HepG2 (cell line): Measurements from ENCODE around the gene ALDOA. TPM values are rescaled to one million over a fixed set of nuclear protein-coding genes. Genes with fewer than 3 reads are reported as not detected.

Source experiments
- HMG20A ChIP-seq: IDR thresholded peaks from 2 replicates; pipeline ENCODE4 v1.6.1; 2016; ENCODE audit warnings: borderline replicate concordance
- KLF6 ChIP-seq: IDR thresholded peaks from 2 replicates; pipeline ENCODE4 v1.8.0; 2016; ENCODE audit warnings: missing biosample characterization, missing genetic modification reagents
- MXD4 ChIP-seq: IDR thresholded peaks from 2 replicates; pipeline ENCODE4 v1.6.1; 2016; ENCODE audit warnings: mild to moderate bottlenecking, missing biosample characterization, missing genetic modification reagents
- NR1H2 ChIP-seq: sonication (generic); formaldehyde crosslinking; IDR thresholded peaks from 2 replicates; pipeline ENCODE4 v1.8.1; 2022; ENCODE audit warnings: low read depth, missing genetic modification reagents, borderline replicate concordance
- PHB2 ChIP-seq: fragments of 450-650 bp; IDR thresholded peaks from 2 replicates; pipeline ENCODE4 v1.6.1; 2018; ENCODE audit not compliant: partially characterized antibody
- POLR2A ChIP-seq, 2 experiments: IDR thresholded peaks; 2 replicates each; pipeline ENCODE4 v1.6.1; 2011; ENCODE audit warnings: low read depth in 2 of 2, low read length in 2 of 2, mild to moderate bottlenecking in 1 of 2, moderate library complexity in 1 of 2; ENCODE audit not compliant: insufficient read depth in 1 of 2
- SMARCE1 ChIP-seq: fragments of 450-650 bp; IDR thresholded peaks from 2 replicates; pipeline ENCODE4 v1.6.1; 2017; ENCODE audit warnings: borderline replicate concordance
- SRY ChIP-seq: sonication (generic); formaldehyde crosslinking; IDR thresholded peaks from 2 replicates; pipeline ENCODE4 v1.8.0; 2022; ENCODE audit warnings: mild to moderate bottlenecking, missing genetic modification reagents
- TAF15 ChIP-seq: fragments of 200-400 bp; formaldehyde crosslinking; IDR thresholded peaks from one replicate; pipeline ENCODE4 v1.6.1; 2018; ENCODE audit warnings: mild to moderate bottlenecking, low read depth, low read length; ENCODE audit not compliant: poor library complexity, severe bottlenecking
- TARDBP ChIP-seq: sonication (generic); formaldehyde crosslinking; IDR thresholded peaks from 2 replicates; pipeline ENCODE4 v1.8.0; 2022; ENCODE audit warnings: mild to moderate bottlenecking, missing genetic modification reagents
- TCF12 ChIP-seq, 2 experiments: fragments of 450-650 bp in 1 of 2; sonication (generic) in 1 of 2; formaldehyde crosslinking in 1 of 2; IDR thresholded peaks; 2 replicates each; pipeline versions ENCODE4 v1.6.1 to v1.8.0; 2017 to 2022; ENCODE audit warnings: antibody characterized with exemption in 1 of 2, mild to moderate bottlenecking in 1 of 2, missing genetic modification reagents in 1 of 2, moderate library complexity in 1 of 2
- YEATS4 ChIP-seq: sonication (generic); formaldehyde crosslinking; IDR thresholded peaks from 2 replicates; pipeline ENCODE4 v1.4.0; 2020; ENCODE audit warnings: missing genetic modification reagents, borderline replicate concordance
- YY1 ChIP-seq: IDR thresholded peaks from 2 replicates; pipeline ENCODE4 v1.6.1; 2011; ENCODE audit warnings: low read length, low read depth, moderate library complexity, mild to moderate bottlenecking; ENCODE audit not compliant: insufficient read depth, insufficient replicate concordance
- ZNF563 ChIP-seq: sonication (generic); formaldehyde crosslinking; IDR thresholded peaks from 2 replicates; pipeline ENCODE4 v1.8.0; 2022; ENCODE audit warnings: mild to moderate bottlenecking, moderate library complexity, missing genetic modification reagents
- ZNF615 ChIP-seq: sonication (generic); formaldehyde crosslinking; IDR thresholded peaks from 2 replicates; pipeline ENCODE4 v1.5.0; 2020; ENCODE audit warnings: mild to moderate bottlenecking, missing genetic modification reagents, borderline replicate concordance
- ZNF724P ChIP-seq: sonication (generic); formaldehyde crosslinking; IDR thresholded peaks from 2 replicates; pipeline ENCODE4 v1.8.0; 2022; ENCODE audit warnings: missing genetic modification reagents, borderline replicate concordance
- ZSCAN22 ChIP-seq: sonication (generic); formaldehyde crosslinking; IDR thresholded peaks from 2 replicates; pipeline ENCODE4 v1.4.0; 2020; ENCODE audit warnings: mild to moderate bottlenecking, missing genetic modification reagents
- polyA plus RNA-seq, 8 experiments: library from polyadenylated mRNA; depleted of rRNA in 3 of 8; stranded (reverse) in 7 of 8; unstranded in 1 of 8; fragments of >200 nt; fragmentation: Illumina TruSeq in 4 of 8; extraction: Trizol in 4 of 8; gene quantifications; 2 replicates each; pipeline versions ENCODE4 v1.2.1 to v1.2.3, GENCODE V29; 2011 to 2016; ENCODE audit warnings: low read depth in 4 of 8, missing spikeins in 1 of 8, mixed read lengths in 1 of 8; ENCODE audit not compliant: insufficient read depth in 1 of 8
- total RNA-seq, 5 experiments: library from RNA; depleted of rRNA; stranded (reverse); fragments of >200 nt; fragmentation: Illumina TruSeq; extraction: Trizol; gene quantifications; 2 replicates each; pipeline ENCODE4 v1.2.3, GENCODE V29; 2016; ENCODE audit warnings: low read depth in 1 of 5
- TF ChIP-seq, protein P1 (sequence below): IDR thresholded peaks from 2 replicates; pipeline ENCODE4 v1.6.1; 2012; ENCODE audit warnings: low read length, improper control_type of control experiment
- TF ChIP-seq, protein P2 (sequence below): sonication (generic); formaldehyde crosslinking; IDR thresholded peaks from 2 replicates; pipeline ENCODE4 v1.4.0; 2020; ENCODE audit warnings: missing genetic modification reagents
- TF ChIP-seq, protein P3 (sequence below): sonication (generic); formaldehyde crosslinking; IDR thresholded peaks from 2 replicates; pipeline ENCODE4 v1.4.0; 2020; ENCODE audit warnings: missing genetic modification reagents

ALDOA gene
- total and polyA plus RNA-seq, 2 of the 13 experiments (the other 11 are each of a cell fraction or from before 2014, with no cell fraction given): 925 to 1,884 TPM

DNA sequence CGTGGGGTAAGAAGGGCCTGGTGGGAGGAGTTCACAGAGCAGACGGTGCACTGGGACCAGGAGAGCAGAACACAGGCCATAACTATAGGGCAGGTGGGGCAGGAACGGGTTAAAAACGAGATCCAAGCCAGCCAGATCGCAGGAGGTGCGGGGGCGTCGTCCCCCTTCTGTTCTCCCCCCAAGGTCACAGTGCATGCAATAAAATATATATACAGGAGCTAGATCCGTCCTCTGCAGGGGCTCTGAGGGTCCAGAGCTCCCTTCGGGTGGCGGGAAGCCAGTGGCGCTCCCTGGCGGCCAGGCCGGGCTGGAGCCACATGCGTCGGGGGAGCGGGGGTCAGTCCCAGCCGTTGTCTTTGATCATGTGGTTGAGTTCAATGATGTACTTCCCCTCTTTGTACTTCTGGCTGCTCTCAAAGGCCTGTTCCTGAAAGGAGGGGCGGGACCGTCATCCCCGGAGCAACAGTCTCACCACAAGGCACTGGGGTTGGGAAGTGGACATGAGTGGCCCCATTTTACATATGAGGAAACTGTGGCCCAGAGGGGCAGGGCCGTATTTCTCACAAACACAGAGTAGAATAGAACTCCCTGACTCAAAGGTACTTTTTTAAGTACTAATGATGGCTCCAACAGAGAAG, 26.9 kb downstream of the ALDOA start (continued):
- TF ChIP-seq, protein P1, sequence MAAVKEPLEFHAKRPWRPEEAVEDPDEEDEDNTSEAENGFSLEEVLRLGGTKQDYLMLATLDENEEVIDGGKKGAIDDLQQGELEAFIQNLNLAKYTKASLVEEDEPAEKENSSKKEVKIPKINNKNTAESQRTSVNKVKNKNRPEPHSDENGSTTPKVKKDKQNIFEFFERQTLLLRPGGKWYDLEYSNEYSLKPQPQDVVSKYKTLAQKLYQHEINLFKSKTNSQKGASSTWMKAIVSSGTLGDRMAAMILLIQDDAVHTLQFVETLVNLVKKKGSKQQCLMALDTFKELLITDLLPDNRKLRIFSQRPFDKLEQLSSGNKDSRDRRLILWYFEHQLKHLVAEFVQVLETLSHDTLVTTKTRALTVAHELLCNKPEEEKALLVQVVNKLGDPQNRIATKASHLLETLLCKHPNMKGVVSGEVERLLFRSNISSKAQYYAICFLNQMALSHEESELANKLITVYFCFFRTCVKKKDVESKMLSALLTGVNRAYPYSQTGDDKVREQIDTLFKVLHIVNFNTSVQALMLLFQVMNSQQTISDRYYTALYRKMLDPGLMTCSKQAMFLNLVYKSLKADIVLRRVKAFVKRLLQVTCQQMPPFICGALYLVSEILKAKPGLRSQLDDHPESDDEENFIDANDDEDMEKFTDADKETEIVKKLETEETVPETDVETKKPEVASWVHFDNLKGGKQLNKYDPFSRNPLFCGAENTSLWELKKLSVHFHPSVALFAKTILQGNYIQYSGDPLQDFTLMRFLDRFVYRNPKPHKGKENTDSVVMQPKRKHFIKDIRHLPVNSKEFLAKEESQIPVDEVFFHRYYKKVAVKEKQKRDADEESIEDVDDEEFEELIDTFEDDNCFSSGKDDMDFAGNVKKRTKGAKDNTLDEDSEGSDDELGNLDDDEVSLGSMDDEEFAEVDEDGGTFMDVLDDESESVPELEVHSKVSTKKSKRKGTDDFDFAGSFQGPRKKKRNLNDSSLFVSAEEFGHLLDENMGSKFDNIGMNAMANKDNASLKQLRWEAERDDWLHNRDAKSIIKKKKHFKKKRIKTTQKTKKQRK: no peak
- TF ChIP-seq KLF6 (CRISPR knock-in tag) (0 out of 2 replicates have a peak, but pooled peaks have one; percentile 44), ZNF615 (CRISPR knock-in tag) (0 out of 2 replicates have a peak, but pooled peaks have one; percentile 96), ZSCAN22 (peak; percentile 37; the same call in 1 of the 2 replicates), SMARCE1 (no peak), YEATS4 (CRISPR knock-in tag) (peak; percentile 84), YY1 (no peak), NR1H2 (CRISPR knock-in tag) (no peak), ZNF563 (CRISPR knock-in tag) (no peak), TCF12 (IDR thresholded peaks at IDR 0.05) (no peak), TCF12 (CRISPR knock-in tag; IDR thresholded peaks at IDR 0.05) (peak; percentile 95; the same call in 1 of the 2 replicates), MXD4 (CRISPR knock-in tag) (peak; percentile 25; the same call in 1 of the 2 replicates), PHB2 (no peak), TARDBP (CRISPR knock-in tag) (peak; percentile 88; the same call in 1 of the 2 replicates), ZNF724P (CRISPR knock-in tag) (0 out of 2 replicates have a peak, but pooled peaks have one; percentile 75), POLR2A (IDR thresholded peaks at IDR 0.05; ENCODE audit: insufficient read depth in 1 of 2, low read depth in 2 of 2, low read length in 2 of 2) (peak in 1 of 2 experiments; percentile 60; a peak in 1 of 4 replicates), HMG20A (CRISPR knock-in tag) (0 out of 2 replicates have a peak, but pooled peaks have one; percentile 16), TAF15 (peak; percentile 77), SRY (CRISPR knock-in tag) (peak; percentile 28; the same call in 1 of the 2 replicates)
- TF ChIP-seq, protein P2, sequence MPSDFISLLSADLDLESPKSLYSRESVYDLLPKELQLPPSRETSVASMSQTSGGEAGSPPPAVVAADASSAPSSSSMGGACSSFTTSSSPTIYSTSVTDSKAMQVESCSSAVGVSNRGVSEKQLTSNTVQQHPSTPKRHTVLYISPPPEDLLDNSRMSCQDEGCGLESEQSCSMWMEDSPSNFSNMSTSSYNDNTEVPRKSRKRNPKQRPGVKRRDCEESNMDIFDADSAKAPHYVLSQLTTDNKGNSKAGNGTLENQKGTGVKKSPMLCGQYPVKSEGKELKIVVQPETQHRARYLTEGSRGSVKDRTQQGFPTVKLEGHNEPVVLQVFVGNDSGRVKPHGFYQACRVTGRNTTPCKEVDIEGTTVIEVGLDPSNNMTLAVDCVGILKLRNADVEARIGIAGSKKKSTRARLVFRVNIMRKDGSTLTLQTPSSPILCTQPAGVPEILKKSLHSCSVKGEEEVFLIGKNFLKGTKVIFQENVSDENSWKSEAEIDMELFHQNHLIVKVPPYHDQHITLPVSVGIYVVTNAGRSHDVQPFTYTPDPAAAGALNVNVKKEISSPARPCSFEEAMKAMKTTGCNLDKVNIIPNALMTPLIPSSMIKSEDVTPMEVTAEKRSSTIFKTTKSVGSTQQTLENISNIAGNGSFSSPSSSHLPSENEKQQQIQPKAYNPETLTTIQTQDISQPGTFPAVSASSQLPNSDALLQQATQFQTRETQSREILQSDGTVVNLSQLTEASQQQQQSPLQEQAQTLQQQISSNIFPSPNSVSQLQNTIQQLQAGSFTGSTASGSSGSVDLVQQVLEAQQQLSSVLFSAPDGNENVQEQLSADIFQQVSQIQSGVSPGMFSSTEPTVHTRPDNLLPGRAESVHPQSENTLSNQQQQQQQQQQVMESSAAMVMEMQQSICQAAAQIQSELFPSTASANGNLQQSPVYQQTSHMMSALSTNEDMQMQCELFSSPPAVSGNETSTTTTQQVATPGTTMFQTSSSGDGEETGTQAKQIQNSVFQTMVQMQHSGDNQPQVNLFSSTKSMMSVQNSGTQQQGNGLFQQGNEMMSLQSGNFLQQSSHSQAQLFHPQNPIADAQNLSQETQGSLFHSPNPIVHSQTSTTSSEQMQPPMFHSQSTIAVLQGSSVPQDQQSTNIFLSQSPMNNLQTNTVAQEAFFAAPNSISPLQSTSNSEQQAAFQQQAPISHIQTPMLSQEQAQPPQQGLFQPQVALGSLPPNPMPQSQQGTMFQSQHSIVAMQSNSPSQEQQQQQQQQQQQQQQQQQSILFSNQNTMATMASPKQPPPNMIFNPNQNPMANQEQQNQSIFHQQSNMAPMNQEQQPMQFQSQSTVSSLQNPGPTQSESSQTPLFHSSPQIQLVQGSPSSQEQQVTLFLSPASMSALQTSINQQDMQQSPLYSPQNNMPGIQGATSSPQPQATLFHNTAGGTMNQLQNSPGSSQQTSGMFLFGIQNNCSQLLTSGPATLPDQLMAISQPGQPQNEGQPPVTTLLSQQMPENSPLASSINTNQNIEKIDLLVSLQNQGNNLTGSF: peak; percentile 17; the same call in 1 of the 2 replicates
- TF ChIP-seq, protein P3, sequence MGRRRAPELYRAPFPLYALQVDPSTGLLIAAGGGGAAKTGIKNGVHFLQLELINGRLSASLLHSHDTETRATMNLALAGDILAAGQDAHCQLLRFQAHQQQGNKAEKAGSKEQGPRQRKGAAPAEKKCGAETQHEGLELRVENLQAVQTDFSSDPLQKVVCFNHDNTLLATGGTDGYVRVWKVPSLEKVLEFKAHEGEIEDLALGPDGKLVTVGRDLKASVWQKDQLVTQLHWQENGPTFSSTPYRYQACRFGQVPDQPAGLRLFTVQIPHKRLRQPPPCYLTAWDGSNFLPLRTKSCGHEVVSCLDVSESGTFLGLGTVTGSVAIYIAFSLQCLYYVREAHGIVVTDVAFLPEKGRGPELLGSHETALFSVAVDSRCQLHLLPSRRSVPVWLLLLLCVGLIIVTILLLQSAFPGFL (CRISPR knock-in tag): no peak; the same call in 1 of the 2 replicates
